Measurements from ENCODE around the gene AK8.

The AK8 gene

GRCh38 chr9:132833550-132834121 lies 44.4 kb downstream of the AK8 start (continued):
- no peak for TF ChIP-seq CSDC2 (CRISPR knock-in tag; IDR thresholded peaks at IDR 0.05)
- TF ChIP-seq ZC3H10 (CRISPR knock-in tag; IDR thresholded peaks at IDR 0.05), result no peak
- TF ChIP-seq TSHZ2 (CRISPR knock-in tag; IDR thresholded peaks at IDR 0.05), result no peak
- no peak for TF ChIP-seq ZNF70 (CRISPR knock-in tag; IDR thresholded peaks at IDR 0.05)

GRCh38 chr9:132832171-132832881 lies 45.8 kb downstream of the AK8 start:
- TF ChIP-seq GLIS3 (CRISPR knock-in tag; IDR thresholded peaks at IDR 0.05), result no peak
- no peak for TF ChIP-seq TOX (CRISPR knock-in tag; IDR thresholded peaks at IDR 0.05; ENCODE audit: borderline replicate concordance)
- no peak for TF ChIP-seq ZNF70 (CRISPR knock-in tag; IDR thresholded peaks at IDR 0.05)
- no peak for TF ChIP-seq ISL1 (CRISPR knock-in tag; IDR thresholded peaks at IDR 0.05)
- no peak for TF ChIP-seq SNAI2 (CRISPR knock-in tag; IDR thresholded peaks at IDR 0.05)
- TF ChIP-seq ZFP30 (CRISPR knock-in tag; IDR thresholded peaks at IDR 0.05), result no peak
- TF ChIP-seq BACH2 (CRISPR knock-in tag; IDR thresholded peaks at IDR 0.05; ENCODE audit: borderline replicate concordance), result no peak
- no peak for TF ChIP-seq ARNTL (CRISPR knock-in tag; IDR thresholded peaks at IDR 0.05; ENCODE audit: borderline replicate concordance, low read depth)
- TF ChIP-seq OSR1 (CRISPR knock-in tag; IDR thresholded peaks at IDR 0.05), result no peak
- TF ChIP-seq CSRNP3 (CRISPR knock-in tag; IDR thresholded peaks at IDR 0.05), result no peak
- TF ChIP-seq PPARA (CRISPR knock-in tag; IDR thresholded peaks at IDR 0.05; ENCODE audit: borderline replicate concordance), result no peak
- TF ChIP-seq ESRRG (CRISPR knock-in tag; IDR thresholded peaks at IDR 0.05), result no peak
- TF ChIP-seq CSDC2 (CRISPR knock-in tag; IDR thresholded peaks at IDR 0.05), result no peak
- TF ChIP-seq ZNF565 (CRISPR knock-in tag; conservative IDR thresholded peaks at IDR 0.05; ENCODE audit: low read depth), result no peak
- TF ChIP-seq PATZ1 (CRISPR knock-in tag; IDR thresholded peaks at IDR 0.05; ENCODE audit: borderline replicate concordance), result no peak
- no peak for TF ChIP-seq CREB5 (CRISPR knock-in tag; IDR thresholded peaks at IDR 0.05; ENCODE audit: low read depth)
- no peak for TF ChIP-seq ZFP3 (CRISPR knock-in tag; IDR thresholded peaks at IDR 0.05)
- no peak for TF ChIP-seq TSHZ2 (CRISPR knock-in tag; IDR thresholded peaks at IDR 0.05)
- no peak for TF ChIP-seq RARB (CRISPR knock-in tag; IDR thresholded peaks at IDR 0.05)
- no peak for TF ChIP-seq TCF4 (CRISPR knock-in tag; IDR thresholded peaks at IDR 0.05; ENCODE audit: borderline replicate concordance)
- no peak for ATAC-seq

Measured in SK-N-SH treated with all-trans-retinoic acid at 6 μM for 48 hours (cell line).